ENCODE results near the gene SNPH.
"Not testable (repeated sequence)": the region's sequence is repeated elsewhere in the genome, so short reads cannot be mapped to it uniquely, and the experiment has no call there.

The SNPH gene

DNA sequence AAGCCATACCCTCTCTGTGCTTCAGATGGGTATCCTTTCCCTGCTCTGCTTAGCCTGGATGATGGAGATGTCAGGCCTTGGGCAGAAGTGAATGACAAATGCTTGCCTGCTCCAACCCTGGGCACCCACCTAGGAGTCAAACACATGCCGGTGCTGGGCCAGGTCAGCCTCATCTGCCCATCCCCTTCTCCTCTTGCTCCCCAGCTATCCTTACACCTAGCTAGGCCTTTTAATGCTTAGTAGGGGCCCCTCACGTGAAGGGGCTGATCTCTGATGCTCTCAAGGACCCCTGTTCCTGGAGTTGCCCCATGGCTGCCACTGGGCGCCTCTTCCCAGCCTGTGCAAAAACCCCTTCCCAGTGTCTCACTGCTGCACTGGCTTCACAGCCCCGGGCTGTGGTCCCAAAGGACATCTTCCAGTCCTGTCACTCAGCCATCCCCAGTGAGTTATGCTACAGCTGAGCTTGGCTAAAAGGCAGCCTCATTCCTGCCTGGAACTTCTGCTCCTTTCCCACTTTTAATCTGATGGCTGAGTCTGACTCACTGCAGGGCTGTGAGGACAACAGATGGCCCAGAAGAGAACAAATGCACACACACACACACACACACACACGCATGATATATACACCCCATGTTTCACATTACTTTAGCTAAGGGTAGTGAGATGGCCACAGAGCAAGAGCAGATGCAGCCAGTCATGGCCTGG, 75.6 kb downstream of the SNPH start:
- DNase-seq = no peak

DNA sequence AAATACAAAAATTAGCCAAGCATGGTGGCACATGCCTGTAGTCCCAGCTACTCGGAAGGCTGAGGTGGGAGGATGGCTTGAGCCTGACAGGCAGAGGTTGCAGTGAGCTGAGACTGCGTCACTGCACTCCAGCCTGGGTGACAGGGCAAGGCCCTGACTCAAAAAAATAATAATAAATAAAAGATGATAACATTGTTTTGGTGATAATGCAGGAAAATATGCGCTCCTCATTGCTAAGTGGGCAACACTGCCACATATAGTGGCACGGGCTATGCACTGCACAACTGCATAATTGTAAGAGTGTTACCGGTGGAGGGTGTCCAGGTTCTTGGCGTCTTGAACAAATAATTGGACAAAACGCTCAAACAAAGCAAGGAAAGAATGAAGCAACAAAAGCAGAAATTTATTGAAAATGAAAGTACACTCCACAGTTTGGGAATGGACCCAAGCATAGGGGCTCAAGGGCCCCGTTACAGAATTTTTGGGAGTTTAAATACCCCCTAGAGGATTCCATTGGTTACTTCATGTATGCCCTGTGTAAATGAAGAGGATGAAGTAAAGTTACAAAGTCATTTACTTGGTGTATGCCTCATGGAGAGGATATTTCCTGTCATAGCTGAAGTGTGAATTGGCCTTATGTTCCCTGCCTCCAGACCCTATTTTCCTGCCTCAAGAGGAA, 77.5 kb downstream of the SNPH start:
- not testable (repeated sequence) for DNase-seq

DNA sequence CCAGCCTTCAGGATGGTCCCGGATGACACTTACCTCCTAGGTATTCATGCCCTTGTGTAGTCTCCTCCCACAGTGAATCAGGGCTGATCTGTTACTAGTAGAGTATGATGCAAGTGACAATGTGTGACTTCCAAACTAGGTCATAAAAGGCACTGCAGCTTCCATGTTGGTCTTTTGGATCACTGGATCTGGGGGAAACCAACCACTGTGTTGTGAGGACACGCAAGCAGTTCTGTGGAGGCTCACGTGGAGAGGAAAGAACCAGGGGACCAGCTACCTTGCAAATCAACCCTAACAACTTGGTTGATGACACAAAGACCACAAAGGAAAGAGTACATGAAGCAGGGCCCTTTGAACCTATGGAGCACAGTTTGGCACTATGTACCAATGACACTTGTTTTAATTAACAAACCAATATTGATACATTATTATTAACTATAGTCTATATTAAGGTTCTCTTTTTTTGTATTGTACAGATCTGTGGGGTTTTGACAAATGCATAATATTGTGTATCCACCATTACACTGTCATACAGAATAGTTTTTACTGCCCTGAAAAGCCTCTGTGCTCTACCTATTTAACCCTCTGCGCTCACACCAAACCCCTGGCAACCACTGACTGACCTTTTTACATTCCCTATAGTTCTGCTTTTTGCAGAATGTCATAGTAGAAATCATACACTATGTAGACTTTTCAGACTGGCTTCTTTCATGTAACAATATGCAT, 79.1 kb downstream of the SNPH start:
- no peak for DNase-seq

GRCh38 chr20:1345756-1346093, 79.6 kb downstream of the SNPH start:
- no peak for DNase-seq

- DNase-seq = no peak
Observed at GRCh38 chr20:1346315-1346969, 80.3 kb downstream of the SNPH start.

- no peak for DNase-seq
Observed at GRCh38 chr20:1353956-1354355, 87.9 kb downstream of the SNPH start.

GRCh38 chr20:1357921-1358671, 92.0 kb downstream of the SNPH start:
- DNase-seq = no peak
